DND-41 (cell line): ENCODE results near the gene FAM184B.

Source experiments
- CTCF ChIP-seq: IDR thresholded peaks from 2 replicates; pipeline ENCODE4 v1.5.1; 2012; ENCODE audit warnings: borderline replicate concordance, low read length, moderate library complexity, mild to moderate bottlenecking; ENCODE audit not compliant: poor library complexity, severe bottlenecking; ENCODE audit errors: extremely low read depth
- EZH2 ChIP-seq: IDR thresholded peaks from 3 replicates; pipeline ENCODE4 v1.6.1; 2012; ENCODE audit warnings: borderline replicate concordance, low read depth, mild to moderate bottlenecking, moderate library complexity, low read length, inconsistent platforms; ENCODE audit not compliant: severe bottlenecking

GRCh38 chr4:17771284-17771908 lies 10.0 kb downstream of the FAM184B start:
- TF ChIP-seq CTCF: no peak
- no peak for TF ChIP-seq EZH2
